ENCODE measurements around the gene GBX2.

DNA sequence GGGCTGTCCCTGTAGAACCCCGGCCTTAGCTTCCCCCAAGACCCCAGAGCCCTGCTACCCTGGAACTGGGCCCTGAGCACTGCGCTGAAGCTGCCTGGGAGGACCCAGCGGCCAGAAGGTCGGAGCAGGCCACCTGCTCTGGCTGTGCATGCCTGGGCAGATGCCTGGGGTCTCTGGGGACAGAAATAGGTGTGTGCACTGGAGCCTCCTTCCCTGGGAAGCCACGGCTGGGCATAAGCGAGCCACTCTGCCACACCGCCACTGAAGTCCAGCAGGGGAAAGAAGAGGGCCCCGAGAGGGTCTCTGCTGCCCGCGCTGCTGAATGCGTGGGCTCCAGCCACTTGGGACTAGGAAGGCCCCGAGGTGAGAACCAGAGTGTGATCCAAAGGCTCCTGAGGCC is 6.7 kb downstream of the GBX2 start:
- TF ChIP-seq, protein P1, sequence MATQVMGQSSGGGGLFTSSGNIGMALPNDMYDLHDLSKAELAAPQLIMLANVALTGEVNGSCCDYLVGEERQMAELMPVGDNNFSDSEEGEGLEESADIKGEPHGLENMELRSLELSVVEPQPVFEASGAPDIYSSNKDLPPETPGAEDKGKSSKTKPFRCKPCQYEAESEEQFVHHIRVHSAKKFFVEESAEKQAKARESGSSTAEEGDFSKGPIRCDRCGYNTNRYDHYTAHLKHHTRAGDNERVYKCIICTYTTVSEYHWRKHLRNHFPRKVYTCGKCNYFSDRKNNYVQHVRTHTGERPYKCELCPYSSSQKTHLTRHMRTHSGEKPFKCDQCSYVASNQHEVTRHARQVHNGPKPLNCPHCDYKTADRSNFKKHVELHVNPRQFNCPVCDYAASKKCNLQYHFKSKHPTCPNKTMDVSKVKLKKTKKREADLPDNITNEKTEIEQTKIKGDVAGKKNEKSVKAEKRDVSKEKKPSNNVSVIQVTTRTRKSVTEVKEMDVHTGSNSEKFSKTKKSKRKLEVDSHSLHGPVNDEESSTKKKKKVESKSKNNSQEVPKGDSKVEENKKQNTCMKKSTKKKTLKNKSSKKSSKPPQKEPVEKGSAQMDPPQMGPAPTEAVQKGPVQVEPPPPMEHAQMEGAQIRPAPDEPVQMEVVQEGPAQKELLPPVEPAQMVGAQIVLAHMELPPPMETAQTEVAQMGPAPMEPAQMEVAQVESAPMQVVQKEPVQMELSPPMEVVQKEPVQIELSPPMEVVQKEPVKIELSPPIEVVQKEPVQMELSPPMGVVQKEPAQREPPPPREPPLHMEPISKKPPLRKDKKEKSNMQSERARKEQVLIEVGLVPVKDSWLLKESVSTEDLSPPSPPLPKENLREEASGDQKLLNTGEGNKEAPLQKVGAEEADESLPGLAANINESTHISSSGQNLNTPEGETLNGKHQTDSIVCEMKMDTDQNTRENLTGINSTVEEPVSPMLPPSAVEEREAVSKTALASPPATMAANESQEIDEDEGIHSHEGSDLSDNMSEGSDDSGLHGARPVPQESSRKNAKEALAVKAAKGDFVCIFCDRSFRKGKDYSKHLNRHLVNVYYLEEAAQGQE (IDR thresholded peaks at IDR 0.05; ENCODE audit: insufficient read depth in 1 of 2, low read depth in 2 of 2, low read length in 2 of 2): no peak
- TF ChIP-seq TAF1 (IDR thresholded peaks at IDR 0.05; ENCODE audit: borderline replicate concordance, insufficient read depth, low read length): no peak

Measured in PFSK-1 (cell line).